Loucy (cell line): Measurements from ENCODE around the gene TAF10.

Experiments
- EZH2phosphoT487 ChIP-seq: fragments of 200-600 bp; IDR thresholded peaks from 2 replicates; pipeline ENCODE4 v1.6.1; 2018; ENCODE audit warnings: antibody characterized with exemption, mild to moderate bottlenecking, moderate library complexity, borderline replicate concordance
- TF ChIP-seq, protein P1 (sequence below): fragments of 200-600 bp; sonication (generic); conservative IDR thresholded peaks from 2 replicates; pipeline ENCODE4 v1.5.1; 2014; ENCODE audit warnings: mild to moderate bottlenecking, antibody characterized with exemption, low read length

DNA sequence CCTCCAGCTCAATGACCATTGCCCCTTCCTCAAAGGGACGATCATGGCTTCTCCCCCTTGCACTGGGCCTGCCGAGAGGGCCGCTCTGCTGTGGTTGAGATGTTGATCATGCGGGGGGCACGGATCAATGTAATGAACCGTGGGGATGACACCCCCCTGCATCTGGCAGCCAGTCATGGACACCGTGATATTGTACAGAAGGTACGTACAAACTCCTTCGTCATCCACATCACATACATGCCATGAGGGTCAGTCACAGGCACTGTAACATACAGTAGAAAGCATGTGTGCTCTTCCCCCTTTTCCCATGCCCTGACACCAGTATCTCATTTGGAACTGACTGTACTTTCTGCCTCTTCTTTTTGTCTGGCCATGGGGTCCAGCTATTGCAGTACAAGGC lies 4.0 kb downstream of the TAF10 start:
- TF ChIP-seq, protein P1, sequence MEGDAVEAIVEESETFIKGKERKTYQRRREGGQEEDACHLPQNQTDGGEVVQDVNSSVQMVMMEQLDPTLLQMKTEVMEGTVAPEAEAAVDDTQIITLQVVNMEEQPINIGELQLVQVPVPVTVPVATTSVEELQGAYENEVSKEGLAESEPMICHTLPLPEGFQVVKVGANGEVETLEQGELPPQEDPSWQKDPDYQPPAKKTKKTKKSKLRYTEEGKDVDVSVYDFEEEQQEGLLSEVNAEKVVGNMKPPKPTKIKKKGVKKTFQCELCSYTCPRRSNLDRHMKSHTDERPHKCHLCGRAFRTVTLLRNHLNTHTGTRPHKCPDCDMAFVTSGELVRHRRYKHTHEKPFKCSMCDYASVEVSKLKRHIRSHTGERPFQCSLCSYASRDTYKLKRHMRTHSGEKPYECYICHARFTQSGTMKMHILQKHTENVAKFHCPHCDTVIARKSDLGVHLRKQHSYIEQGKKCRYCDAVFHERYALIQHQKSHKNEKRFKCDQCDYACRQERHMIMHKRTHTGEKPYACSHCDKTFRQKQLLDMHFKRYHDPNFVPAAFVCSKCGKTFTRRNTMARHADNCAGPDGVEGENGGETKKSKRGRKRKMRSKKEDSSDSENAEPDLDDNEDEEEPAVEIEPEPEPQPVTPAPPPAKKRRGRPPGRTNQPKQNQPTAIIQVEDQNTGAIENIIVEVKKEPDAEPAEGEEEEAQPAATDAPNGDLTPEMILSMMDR: no peak
- no peak for TF ChIP-seq EZH2phosphoT487
